NCI-H1930 (cell line): ENCODE measurements around the gene PDCD5.
"Not testable (repeated sequence)": the region's sequence is repeated elsewhere in the genome, so short reads cannot be mapped to it uniquely, and the experiment has no call there.

Experiments used
- DNase-seq, 2 experiments: peaks; one replicate each; lab custom pipeline; 2025; lab: John Stamatoyannopoulos, UW

The PDCD5 gene

DNA sequence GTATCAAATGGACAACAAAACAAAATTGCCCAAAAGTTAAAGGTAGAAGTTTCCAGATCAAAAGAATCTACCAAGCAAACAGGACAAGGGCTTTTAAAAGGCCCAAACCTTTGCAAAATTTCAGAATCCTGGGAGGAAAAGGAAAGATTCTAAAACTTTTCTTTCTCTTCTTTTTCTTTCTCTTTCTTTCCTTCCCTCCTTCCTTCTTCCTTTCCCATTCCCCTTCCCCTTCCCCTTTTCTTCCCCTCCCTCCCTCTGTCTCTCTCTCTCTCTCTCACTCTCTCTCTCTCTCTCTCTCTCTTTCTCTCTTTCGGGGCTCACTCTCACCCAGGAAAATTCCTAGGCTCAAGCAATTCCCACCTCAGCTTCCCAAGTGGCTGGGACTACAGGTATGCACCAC, 4.2 kb upstream of the PDCD5 start:
- DNase-seq = no peak

DNA sequence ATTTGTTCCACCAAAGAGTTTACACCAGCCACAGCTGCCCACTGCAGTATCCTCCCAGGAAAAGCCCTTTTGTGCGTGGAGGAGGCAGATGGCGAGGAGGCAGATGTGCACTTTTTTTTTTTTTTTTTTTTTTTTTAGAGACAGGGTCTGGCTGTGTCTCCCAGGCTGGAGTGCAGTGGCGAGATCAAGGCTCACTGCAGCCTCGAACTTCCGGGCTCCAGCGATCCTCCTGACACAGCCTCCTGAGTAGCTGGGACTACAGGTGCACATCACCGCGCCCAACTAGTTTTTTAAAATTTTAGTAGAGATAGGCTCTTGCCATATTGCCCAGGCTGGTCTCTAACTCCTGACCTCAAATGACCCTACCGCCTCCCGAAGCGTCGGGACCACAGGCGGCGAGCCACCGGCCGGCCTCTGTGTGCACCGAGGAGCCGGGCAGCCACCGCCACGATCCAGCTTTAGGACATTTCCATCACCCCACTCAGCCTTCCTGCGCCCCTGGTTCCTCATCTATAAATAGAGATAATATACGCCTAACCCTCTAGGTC, 563 bp upstream of the PDCD5 start:
- DNase-seq = no peak

DNA sequence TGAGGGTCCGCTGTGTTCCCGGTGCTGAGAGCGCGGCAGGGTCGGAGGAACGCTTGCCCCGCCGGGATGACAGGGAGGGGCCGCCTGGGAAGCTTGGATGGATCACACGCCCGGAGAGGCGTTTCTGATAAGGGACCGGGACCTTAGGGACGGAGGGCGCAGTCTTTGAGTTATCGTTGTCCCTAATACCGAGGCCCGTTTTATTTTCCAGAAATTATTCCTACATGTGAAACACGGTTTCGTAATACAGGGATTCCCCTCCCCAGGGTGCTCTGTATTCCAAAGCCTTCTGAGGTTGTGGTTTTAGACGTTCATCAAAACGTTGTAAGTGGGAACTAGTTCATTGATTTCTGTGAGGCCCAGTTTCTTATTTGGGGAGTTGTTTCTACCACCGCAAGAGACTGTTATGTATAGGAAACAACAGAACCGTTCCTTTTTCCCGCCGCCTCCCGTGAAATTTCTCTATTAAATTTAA, 752 bp downstream of the PDCD5 start:
- DNase-seq = no peak

DNA sequence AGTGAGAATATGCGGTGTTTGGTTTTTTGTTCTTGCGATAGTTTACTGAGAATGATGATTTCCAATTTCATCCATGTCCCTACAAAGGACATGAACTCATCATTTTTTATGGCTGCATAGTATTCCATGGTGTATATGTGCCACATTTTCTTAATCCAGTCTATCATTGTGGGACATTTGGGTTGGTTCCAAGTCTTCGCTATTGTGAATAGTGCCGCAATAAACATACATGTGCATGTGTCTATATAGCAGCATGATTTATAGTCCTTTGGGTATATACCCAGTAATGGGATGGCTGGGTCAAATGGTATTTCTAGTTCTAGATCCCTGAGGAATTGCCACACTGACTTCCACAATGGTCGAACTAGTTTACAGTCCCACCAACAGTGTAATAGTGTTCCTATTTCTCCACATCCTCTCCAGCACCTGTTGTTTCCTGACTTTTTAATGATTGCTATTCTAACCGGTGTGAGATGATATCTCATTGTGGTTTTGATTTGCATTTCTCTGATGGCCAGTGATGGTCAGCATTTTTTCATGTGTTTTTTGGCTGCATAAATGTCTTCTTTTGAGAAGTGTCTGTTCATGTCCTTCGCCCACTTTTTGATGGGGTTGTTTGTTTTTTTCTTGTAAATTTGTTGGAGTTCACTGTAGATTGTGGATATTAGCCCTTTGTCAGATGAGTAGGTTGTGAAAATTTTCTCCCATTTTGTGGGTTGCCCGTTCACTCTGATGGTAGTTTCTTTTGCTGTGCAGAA, 6.9 kb downstream of the PDCD5 start:
- not testable (repeated sequence) for DNase-seq

DNA sequence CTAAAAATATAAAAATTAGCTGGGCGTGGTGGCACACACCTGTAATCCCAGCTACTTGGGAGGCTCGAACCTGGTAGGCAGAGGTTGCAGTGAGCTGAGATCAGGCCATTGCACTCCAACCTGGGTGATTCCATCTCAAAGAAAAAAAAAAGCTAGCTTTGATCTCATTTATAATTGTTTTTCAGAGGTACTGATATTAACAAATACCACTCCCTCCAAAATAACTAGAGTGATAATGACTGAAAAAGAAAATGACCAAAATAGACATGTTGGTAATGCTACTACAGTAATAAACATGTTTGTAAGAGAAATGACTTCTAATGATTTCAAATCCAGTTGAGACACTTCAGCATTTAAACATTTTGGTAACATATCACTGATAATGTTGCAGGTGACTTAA, 13.0 kb downstream of the PDCD5 start:
- DNase-seq = no peak

DNA sequence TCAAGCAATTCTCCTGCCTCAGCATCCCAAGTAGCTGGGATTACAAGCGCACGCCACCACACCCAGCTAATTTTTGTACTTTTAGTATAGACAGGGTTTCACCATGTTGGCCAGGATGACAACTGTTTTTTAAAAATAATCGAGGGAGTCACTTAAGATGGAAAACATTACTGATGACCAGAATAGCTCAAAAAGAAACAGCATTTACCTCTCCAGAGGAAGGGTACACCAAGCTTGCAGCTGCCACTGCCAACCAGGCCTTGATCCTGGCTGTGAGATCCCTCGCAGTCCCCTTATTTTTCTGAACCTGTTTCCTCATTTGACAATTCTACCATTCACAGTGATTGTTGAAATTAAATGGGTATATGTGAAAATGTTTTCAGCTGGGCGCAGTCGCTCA, 14.5 kb downstream of the PDCD5 start:
- DNase-seq = no peak

DNA sequence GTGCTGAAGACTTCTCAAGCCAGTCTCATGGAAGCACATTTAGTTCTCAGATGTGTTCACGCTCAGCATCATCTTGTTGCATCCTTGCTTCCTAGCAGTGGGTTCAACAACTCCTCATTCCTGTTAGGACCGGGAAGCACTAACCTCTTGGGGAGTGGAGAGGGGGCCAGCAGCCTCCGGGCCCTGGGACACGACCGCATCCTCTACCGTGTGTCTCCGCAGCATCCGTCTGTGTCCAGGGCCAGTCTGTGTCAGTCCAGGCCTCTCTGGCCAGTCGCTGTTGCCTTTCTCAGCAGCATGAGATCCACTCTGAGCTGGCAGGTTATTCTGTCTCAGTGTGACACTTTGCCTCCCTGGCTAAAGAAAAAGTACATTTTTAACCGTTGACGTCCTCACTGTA, 17.0 kb downstream of the PDCD5 start:
- DNase-seq = no peak

DNA sequence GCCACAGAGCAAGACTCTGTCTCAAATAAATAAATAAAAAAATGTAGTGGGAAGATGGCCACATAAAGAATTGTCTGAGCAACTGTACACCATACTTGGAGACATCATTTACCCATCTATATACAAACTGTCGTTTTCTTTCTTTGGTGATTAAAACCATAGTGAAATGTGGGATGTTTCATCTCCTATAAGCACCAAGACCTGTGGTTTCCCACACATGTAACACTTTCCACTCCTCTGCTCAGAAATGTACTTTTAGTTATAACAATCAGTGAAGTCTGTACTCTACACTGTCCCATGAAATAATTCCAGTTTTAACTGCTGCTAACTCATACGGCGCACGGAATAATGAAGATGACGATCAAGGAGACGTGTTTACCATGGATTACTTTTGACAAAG, 18.3 kb downstream of the PDCD5 start:
- no peak for DNase-seq

DNA sequence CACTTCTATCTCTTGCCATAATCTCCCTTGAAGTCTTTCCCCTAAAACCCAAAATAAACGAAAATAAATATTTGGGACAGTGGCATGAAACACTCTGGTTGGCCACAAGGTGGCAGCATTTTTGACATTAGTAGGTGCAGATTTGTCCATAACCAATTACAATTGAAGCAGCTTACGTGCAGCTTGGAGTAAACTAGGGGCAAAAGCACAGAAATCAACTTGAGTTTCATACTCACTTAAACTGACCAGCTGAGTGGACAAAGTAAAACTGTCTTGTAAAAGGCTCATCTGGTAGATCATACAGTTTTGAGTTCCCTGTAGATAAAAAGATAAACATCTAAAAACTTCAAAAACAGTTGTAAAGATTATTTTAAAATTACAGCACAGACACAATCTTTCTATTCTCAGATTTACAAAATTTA, 18.8 kb downstream of the PDCD5 start:
- DNase-seq = peak; percentile 18 to 47

DNA sequence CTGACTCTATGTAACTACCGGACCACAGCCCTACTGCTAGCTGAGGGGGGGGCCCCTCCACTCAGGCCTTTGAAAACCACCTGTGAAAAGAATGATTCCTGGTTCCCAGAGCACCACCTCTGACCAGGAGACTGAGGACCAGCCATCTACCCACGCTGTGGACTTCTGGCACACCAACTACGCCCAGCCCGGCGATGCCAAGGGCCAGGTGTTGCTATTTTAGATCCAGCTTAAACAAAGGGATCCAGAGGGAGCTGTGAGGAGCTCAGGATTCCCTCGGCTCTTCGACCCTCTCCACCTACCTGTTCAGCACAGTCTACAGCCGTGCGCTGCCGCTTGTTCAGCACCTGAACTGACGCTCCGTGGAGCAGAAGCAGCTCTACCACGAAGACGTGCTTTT, 23.0 kb downstream of the PDCD5 start:
- no peak for DNase-seq

DNA sequence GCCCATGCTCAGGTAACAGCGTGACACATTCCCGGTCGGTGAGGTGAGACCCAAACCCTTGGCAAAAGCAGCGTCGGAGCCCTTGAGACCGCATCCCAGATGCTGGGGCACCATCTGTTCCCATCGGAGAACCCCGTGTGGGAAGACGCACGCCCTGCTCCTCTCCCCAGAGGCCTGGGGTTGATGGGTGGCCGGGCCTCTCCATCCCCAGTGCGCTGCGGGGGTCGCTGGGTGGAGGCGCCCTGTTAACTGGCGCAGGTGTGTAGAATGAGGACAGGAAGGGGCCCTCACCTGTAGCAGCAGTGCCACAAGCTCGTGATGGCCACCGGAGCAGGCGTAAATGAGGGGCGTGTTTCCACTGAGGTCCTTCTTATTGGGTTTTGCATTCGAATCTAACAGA, 24.6 kb downstream of the PDCD5 start:
- no peak for DNase-seq

DNA sequence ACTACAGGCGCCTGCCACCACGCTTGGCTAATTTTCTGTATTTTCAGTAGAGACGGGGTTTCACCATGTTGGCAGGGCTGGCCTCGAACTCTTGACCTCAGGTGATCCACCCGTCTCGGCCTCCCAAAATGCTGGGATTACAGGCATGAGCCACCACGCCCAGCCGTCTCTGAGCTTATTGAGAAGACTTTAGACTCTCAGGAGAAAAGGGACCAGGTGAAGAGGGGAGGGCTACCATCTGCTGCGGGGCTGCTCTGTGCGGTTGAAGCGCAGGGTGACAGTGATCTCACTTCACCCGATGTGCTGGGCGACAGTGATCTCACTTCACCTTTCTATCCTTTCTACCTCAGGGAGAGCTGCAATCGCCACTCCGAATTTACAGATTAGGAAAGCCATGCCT, 25.3 kb downstream of the PDCD5 start:
- no peak for DNase-seq

DNA sequence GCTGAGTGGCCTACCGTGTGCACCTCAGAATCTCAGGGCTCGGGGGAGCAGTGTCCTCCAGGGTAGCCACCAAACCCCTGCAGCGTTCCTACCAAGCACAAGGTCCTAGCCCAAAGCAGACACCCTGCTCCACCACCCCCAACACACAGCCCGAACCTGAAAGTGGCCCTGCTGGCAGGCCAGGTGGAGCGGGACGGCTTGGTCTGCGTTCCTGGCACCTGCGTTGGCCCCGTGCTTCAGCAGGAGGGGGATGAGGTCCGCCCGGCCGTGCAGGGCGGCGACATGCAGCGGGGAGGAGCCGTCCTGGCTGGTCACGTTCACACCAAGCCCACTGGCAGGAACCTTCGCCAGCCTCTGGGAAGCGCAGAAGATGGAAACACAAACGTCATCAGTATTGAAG, 26.5 kb downstream of the PDCD5 start:
- DNase-seq = no peak

DNA sequence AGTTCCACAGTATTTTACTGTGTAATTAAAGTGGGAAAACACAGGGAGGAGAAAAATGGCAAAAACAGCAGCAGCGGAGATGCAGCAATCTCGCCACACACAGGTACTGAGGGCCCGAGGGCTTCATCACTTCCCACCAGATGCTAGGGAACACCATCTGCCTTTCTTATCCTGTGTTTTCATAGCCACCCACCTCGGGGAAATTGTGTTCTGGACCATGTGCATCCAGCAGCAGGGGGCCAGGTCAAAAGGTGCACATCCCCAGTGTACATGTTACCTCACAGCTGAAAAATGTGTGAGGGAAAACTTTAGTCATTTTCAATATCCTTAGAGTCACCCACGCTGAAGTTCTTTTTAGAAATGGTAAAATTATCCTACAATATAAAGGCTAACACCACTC, 30.2 kb downstream of the PDCD5 start:
- no peak for DNase-seq

DNA sequence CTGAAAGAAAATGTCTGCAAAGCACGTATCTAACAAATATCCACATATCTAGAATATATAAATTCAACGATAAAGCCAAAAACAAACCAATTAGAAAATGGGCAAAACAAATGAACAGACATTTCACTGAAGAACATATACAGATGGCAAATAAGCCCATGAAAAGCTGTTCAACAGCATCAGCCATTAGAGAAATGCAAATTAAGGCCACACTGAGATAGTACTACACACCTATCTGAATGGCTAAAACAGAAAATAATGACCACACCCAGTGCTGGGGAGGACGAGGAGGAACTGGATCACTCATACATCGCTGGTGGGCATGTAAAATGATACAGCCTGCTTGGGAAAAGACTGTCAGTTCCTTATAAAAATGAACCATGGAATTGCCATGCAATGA, 32.0 kb downstream of the PDCD5 start:
- DNase-seq = no peak

DNA sequence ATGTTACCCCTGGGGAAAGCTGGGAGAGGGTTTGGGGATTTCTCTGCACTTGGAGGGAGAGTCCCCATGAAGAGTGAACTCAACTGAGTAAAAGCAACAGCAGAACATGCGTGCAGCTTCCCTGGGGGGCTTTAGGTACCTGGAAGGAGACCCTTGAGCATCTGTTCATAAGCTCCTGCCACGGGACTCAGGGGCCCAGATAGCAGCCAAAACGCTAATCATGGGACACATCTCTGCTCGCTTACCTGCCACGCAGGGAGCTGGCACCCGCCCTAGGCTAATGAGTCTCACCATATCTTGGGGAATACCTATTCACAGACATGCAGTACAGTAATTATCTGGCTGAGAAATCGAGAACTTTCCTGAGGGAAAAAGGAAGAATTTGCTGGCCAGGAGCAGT, 33.9 kb downstream of the PDCD5 start:
- no peak for DNase-seq

DNA sequence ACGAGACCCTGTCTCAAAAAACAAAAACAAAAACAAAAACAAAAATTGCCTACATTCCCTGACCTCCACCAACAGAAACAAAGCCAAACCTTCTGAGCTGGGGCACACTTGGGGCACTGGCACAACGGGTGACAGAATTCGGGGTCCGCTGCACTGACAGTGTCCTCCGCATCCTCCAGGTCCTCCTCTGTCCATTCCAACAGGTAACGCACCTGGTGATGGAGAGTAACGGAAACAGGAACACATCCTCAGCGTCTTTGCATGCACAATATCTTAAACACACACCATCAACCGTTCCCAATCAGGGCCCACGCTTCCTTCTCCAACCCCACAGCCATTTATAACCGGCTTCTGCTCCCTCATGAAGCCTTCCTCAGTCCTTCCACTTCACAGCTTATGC, 34.6 kb downstream of the PDCD5 start:
- no peak for DNase-seq

DNA sequence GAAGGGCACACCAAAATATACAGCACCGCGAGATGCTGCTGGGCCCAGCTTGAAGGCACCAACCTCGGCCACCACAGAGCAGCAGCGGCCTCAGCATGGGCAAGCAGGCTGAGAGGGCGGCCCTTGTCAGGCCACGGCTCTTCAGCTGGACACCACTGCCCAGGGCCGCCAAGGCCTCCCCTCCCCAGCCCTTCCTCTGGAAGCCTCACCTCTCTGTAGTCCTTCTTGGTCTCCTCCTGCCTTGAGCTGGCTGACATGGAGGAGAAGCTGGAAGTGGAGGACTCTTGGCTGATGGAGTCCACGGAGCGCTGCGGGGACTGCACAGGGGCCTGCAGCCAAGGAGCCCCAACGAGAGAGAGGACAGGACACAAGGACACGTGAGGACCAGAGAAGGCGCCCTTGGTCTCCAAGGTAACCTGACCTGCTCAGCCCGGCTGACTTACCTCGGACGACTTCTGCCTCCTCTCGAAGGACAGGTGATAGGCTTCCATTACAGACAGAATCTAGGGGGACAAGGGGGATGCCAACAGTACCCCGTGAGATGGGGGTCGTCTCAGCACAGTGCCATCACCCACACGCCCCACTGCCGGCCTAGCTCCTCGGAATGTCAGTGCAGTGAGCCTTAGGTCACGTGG, 38.2 kb downstream of the PDCD5 start:
- no peak for DNase-seq

DNA sequence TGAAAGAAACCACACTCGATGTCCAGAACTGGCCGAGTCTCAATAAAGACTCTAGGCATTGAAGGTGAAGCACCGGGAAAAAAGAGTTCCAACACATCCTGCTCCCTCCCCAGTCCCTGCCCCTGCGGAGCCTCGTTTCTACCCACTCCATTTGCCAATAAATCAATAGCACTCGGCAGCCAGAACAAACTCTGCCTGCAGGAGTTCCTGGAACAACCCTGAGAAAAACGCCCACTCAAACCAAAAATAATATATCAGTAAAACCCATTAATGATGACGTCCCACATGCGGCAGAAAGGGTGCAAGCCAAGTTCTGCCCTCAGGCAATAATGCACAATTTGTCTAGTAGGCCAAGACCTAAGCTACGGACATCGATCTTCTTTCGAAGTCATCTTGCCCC, 41.0 kb downstream of the PDCD5 start:
- no peak for DNase-seq

DNA sequence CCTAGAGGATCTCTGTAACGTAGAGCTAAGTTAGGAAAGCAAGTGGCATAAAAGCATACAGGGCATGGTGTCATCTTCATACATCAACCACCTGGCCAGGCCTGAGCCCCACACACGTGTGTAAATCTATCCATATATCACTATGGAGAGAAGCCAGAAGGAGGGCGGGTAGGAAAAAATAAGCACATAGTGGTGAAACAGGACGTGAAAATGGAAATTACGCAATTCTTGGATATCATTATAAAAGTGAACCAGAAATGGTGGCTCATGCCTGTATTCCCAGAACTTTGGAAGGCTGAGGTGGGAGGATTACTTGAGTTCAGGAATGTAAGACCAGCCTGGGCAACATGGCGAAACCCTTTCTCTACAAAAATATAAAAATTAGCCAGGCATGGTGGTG, 43.4 kb downstream of the PDCD5 start:
- DNase-seq = no peak

DNA sequence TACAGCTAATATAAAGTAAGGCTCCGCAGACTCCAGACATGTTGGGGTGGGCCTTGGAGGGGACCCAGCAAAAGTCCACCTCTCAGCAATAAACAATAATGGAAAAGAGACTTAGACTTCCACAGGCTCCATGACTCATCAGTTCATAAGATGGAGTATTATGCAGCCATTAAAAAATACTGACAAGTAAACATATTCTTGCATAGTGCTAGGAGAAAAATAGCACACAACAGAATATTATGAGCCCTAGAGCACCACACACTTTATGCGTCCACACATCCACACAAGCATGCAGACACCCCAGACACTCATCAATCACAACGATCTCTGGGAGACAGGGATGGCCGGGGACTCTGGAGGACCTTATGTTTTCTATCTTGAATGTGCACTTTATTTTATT, 46.0 kb downstream of the PDCD5 start:
- no peak for DNase-seq

DNA sequence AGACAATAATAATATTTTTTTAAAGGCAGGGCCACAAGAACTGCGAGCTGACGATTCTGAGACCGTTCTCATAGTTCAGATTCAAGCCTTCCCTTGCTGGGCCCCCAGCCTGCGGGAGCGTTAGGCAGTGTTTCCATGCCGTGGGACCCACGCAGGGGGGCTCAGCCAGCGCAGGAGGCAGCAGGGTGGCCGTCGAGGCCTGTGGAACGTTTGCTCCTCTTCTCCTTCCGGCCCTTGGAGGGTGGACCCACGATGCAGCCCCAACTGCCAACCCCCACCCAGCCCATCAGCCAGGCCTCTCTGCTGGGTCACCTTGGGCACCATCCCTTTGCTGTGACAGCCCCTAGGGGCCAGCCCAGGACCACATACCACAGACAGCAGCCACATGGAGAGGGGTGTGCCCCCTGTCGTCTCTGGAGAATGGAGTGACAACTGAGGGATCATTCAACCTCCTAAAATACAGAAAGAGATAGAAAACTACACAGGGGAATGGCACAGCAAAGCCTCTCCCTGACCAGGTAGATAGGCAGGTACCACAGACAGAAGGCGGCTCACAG, 46.8 kb downstream of the PDCD5 start:
- DNase-seq = no peak

DNA sequence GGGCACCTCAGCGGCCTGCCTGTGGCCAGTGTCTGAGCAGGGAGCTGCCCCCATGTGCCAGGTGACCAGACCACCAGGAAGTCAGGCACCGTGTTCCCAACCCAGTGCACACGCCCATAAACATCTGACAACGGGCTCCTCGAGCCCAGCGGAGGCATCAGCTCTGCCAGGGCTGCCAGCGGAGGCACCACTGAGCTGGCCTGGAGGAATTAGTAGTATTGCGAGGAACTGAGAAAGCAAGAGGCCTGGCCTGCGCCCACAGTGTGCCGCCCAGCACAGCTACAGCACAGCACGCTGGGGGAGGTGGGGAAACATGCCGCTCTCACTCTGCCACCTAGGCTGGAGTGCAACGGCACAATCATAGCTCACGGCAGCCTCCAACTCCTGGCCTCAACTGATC, 49.3 kb downstream of the PDCD5 start:
- DNase-seq = no peak
